Testis (tissue), 2 donors: ENCODE measurements around the gene DTHD1.

Source experiments
- POLR2A ChIP-seq: fragments of 450-650 bp; IDR thresholded peaks from one replicate; pipeline ENCODE4 v1.6.1; 2017; ENCODE audit warnings: antibody characterized with exemption, mild to moderate bottlenecking, moderate library complexity
- TF ChIP-seq, protein P1 (sequence below), 3 experiments: fragments of 450-650 bp in 2 of 3; fragments of 200-600 bp in 1 of 3; sonication (generic) in 1 of 3; IDR thresholded peaks; one replicate each; pipeline ENCODE4 v1.5.1; 2016 to 2019; ENCODE audit warnings: antibody characterized with exemption in 3 of 3, mild to moderate bottlenecking in 2 of 3, moderate library complexity in 1 of 3

DNA sequence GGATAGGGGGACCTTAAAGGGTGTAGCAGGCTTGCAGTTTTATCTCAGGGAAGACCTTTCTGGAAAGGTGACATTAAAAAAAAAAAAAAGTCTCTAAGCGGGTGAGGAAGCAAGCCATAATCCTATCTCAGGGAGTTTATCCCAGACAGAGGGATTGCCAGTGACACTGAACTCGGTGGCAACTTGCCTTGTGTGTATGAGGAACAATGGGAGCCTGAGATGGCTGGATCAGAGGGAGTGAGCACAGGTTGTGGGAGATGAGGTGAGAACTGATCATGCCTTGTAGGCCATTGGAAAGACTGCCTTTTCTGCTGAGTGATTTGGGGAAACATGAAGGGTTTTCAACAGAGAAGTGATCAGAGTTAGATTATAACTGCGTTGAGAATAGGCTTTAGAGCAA is 31.1 kb downstream of the DTHD1 start:
- no peak for TF ChIP-seq POLR2A
- TF ChIP-seq, protein P1, sequence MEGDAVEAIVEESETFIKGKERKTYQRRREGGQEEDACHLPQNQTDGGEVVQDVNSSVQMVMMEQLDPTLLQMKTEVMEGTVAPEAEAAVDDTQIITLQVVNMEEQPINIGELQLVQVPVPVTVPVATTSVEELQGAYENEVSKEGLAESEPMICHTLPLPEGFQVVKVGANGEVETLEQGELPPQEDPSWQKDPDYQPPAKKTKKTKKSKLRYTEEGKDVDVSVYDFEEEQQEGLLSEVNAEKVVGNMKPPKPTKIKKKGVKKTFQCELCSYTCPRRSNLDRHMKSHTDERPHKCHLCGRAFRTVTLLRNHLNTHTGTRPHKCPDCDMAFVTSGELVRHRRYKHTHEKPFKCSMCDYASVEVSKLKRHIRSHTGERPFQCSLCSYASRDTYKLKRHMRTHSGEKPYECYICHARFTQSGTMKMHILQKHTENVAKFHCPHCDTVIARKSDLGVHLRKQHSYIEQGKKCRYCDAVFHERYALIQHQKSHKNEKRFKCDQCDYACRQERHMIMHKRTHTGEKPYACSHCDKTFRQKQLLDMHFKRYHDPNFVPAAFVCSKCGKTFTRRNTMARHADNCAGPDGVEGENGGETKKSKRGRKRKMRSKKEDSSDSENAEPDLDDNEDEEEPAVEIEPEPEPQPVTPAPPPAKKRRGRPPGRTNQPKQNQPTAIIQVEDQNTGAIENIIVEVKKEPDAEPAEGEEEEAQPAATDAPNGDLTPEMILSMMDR (IDR thresholded peaks at IDR 0.05): no peak
